NT2/D1 (cell line): ENCODE data around the gene TOM1L2.

Experiments
- YY1 ChIP-seq: IDR thresholded peaks from 2 replicates; pipeline ENCODE4 v1.6.1; 2011; ENCODE audit not compliant: insufficient read length, insufficient read depth
- ZNF274 ChIP-seq: IDR thresholded peaks from 2 replicates; pipeline ENCODE4 v1.6.1; 2011; ENCODE audit warnings: mild to moderate bottlenecking, low read depth, low read length

DNA sequence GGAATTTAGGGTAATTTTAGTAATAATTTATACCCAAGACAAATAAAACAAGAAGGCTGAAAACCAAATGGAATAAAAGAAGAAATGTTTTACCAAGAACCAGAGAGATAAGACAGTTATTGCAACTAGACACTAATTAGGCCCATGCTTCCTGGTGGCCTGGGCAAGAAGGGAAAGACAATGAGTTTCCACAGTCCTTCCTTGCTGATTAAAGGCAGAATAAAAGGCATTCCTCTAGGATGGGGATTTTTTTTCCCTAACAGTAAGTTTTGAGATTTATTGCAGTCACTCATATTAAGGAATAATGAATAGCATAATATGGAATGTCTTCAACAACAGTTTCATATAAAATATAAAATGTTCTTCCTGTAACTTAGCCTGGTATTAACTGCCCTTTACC, 41.5 kb downstream of the TOM1L2 start:
- TF ChIP-seq ZNF274 (no peak), YY1 (no peak)
